ENCODE measurements around the gene IFT20. TPM values are rescaled to one million over a fixed set of nuclear protein-coding genes. Genes with fewer than 3 reads are reported as not detected.

IFT20 gene
- polyA plus RNA-seq, 1 donor (not counting 4 experiments of a cell fraction or from before 2014, with no cell fraction given) = 28.7 TPM

DNA sequence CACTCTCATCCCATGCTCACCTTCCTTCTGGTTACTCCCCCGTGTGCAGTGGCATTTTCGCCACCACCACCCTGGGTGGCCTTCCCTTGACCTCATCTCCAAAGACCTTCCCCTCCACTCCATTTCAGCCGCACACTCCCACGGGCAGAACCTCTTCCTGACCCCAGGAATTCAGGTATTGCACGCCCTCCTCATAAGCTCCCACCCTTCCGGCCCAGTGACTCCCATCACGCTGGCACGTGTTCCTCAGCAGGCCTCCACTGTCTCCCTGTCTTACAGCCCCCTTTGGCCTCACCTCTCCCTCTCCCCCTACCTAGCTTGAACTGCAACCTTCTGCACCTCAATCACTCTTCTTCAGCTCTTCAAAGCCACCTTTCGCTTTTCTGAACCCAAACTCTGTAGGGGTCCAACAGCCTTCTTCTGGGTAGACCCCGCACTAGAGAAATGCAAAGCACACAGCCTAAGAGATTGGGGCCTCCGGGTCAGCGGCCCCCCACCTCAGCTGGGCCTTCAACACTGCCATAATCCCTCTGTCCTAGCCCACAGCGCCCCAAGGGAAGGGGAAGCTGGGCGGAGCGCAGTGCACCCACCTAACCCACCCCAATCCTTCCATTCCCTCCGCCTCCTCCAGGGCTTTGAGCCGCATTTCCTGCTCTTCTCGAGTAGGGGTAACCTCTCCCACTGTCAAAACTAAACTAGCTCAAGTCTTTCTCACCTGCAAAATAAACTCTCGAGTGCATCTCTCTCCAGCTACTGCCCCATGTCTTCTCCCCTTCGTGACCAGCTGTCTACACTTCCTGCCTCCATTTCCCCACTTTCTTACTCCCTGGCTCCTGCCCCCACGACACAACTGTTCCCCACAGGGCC, 17.9 kb downstream of the IFT20 start:
- no peak for DNase-seq (ENCODE audit: low read depth, low spot score)
- H3K4me2 ChIP-seq (ENCODE audit: control insufficient read depth, extremely low read depth, insufficient read depth, low read depth, low read length) = peak overlapping the region; percentile 97
- H3K9me1 ChIP-seq (ENCODE audit: control insufficient read depth, extremely low read depth, insufficient read depth, low read length) = no peaks in the 10 kb centered on the region
- TF ChIP-seq, protein P1, sequence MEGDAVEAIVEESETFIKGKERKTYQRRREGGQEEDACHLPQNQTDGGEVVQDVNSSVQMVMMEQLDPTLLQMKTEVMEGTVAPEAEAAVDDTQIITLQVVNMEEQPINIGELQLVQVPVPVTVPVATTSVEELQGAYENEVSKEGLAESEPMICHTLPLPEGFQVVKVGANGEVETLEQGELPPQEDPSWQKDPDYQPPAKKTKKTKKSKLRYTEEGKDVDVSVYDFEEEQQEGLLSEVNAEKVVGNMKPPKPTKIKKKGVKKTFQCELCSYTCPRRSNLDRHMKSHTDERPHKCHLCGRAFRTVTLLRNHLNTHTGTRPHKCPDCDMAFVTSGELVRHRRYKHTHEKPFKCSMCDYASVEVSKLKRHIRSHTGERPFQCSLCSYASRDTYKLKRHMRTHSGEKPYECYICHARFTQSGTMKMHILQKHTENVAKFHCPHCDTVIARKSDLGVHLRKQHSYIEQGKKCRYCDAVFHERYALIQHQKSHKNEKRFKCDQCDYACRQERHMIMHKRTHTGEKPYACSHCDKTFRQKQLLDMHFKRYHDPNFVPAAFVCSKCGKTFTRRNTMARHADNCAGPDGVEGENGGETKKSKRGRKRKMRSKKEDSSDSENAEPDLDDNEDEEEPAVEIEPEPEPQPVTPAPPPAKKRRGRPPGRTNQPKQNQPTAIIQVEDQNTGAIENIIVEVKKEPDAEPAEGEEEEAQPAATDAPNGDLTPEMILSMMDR (optimal IDR thresholded peaks at IDR 0.05 in 1 of 3, IDR thresholded peaks at IDR 0.05 in 1 of 3, conservative IDR thresholded peaks at IDR 0.05 in 1 of 3; ENCODE audit: extremely low read depth in 1 of 3, insufficient read depth in 2 of 3, low read length in 3 of 3) = no peak
- TF ChIP-seq EZH2 (IDR thresholded peaks at IDR 0.05; ENCODE audit: low read length) = no peak
- no peak for FAIRE-seq
- H3K9me3 ChIP-seq (ENCODE audit: control insufficient read depth, low read depth, low read length) = no peaks in the 10 kb centered on the region
- H3K27me3 ChIP-seq (ENCODE audit: control insufficient read depth, extremely low read depth, insufficient read depth, low read length) = no peaks in the 10 kb centered on the region
- no peak overlapping the region for H3K27ac ChIP-seq (ENCODE audit: control insufficient read depth, insufficient read depth, low read length)
- no peak overlapping the region for H2AFZ ChIP-seq (ENCODE audit: control insufficient read depth, low read length)
- dilution Hi-C loops (cut with MboI; ENCODE audit: extremely low pct_ligation_motif_present, low sequenced_read_pairs) = no loop called here
- H4K20me1 ChIP-seq (ENCODE audit: control insufficient read depth, extremely low read depth, insufficient read depth, low read length) = no peaks in the 10 kb centered on the region
- H3K9ac ChIP-seq (ENCODE audit: control insufficient read depth, extremely low read depth, insufficient read depth, low read length) = no peak overlapping the region
- H3K36me3 ChIP-seq (ENCODE audit: control insufficient read depth in 2 of 2, extremely low read depth in 1 of 2, insufficient read depth in 2 of 2, low read length in 2 of 2) = no peaks in the 10 kb centered on the region
- H3K4me3 ChIP-seq (ENCODE audit: control insufficient read depth in 2 of 3, extremely low read depth in 1 of 3, insufficient read depth in 2 of 3, low read depth in 1 of 3, low read length in 3 of 3) = no peak overlapping the region
- H3K4me1 ChIP-seq (ENCODE audit: control insufficient read depth, extremely low read depth, insufficient read depth, low read length) = peaks cover 22% of the 10 kb centered on the region
- peaks cover 31% of the 10 kb centered on the region for H3K79me2 ChIP-seq (ENCODE audit: control insufficient read depth, insufficient read depth, low read length)

DNA sequence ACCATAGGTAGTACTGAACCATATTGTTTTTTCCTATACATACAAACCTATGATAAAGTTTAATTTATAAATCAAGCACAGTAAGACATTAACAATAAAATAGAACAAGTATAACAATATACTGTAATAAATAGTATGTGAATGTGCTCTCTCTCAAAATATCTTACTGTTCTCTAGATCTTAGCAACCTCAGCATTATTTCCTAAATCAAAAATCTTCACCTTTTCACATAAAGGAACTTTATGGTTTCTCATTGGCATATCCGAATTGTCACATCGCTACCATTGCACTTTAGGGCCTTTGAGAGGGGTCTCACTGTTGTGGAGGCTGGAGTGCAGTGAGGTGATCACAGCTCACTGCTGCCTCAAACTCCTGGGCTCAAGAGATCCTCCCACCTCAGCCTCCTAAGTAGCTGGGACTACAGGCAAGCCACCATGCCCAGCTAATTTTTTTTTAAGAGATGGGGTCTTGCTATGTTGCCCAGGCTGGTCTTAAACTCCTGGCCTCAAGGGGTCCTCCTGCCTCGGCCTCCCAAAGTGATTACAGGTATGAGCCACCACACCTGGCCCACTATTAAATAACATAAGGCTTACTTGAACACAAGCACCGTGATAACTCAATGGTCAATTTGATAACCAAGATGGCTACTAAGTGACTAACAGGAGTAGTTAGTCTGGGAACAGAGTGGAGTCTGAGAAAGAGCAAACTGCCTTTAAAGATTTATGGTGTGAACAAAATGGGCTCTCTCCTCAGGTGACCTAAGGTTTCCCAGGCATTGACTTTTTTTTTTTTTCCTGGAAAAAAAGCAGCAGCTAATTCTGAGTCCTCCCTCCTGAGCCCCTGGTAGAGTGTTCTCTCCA, 19.2 kb downstream of the IFT20 start:
- H3K27me3 ChIP-seq (ENCODE audit: control insufficient read depth, extremely low read depth, insufficient read depth, low read length) = no peaks in the 10 kb centered on the region
- no peaks in the 10 kb centered on the region for H3K9me1 ChIP-seq (ENCODE audit: control insufficient read depth, extremely low read depth, insufficient read depth, low read length)
- DNase-seq (ENCODE audit: low read depth, low spot score) = no peak
- H3K4me3 ChIP-seq (ENCODE audit: control insufficient read depth in 2 of 3, extremely low read depth in 1 of 3, insufficient read depth in 2 of 3, low read depth in 1 of 3, low read length in 3 of 3) = no peak overlapping the region
- no peak for FAIRE-seq
- no peaks in the 10 kb centered on the region for H3K9me3 ChIP-seq (ENCODE audit: control insufficient read depth, low read depth, low read length)
- no peaks in the 10 kb centered on the region for H3K36me3 ChIP-seq (ENCODE audit: control insufficient read depth in 2 of 2, extremely low read depth in 1 of 2, insufficient read depth in 2 of 2, low read length in 2 of 2)
- dilution Hi-C loops (cut with MboI; ENCODE audit: extremely low pct_ligation_motif_present, low sequenced_read_pairs) = no loop called here
- no peak overlapping the region for H2AFZ ChIP-seq (ENCODE audit: control insufficient read depth, low read length)
- H3K4me2 ChIP-seq (ENCODE audit: control insufficient read depth, extremely low read depth, insufficient read depth, low read depth, low read length) = no peak overlapping the region
- H3K4me1 ChIP-seq (ENCODE audit: control insufficient read depth, extremely low read depth, insufficient read depth, low read length) = peaks cover 20% of the 10 kb centered on the region
- H3K79me2 ChIP-seq (ENCODE audit: control insufficient read depth, insufficient read depth, low read length) = peaks cover 19% of the 10 kb centered on the region
- TF ChIP-seq, protein P1 (optimal IDR thresholded peaks at IDR 0.05 in 1 of 3, IDR thresholded peaks at IDR 0.05 in 1 of 3, conservative IDR thresholded peaks at IDR 0.05 in 1 of 3; ENCODE audit: extremely low read depth in 1 of 3, insufficient read depth in 2 of 3, low read length in 3 of 3) = no peak
- TF ChIP-seq EZH2 (IDR thresholded peaks at IDR 0.05; ENCODE audit: low read length) = no peak
- no peak overlapping the region for H3K27ac ChIP-seq (ENCODE audit: control insufficient read depth, insufficient read depth, low read length)
- H3K9ac ChIP-seq (ENCODE audit: control insufficient read depth, extremely low read depth, insufficient read depth, low read length) = no peak overlapping the region
- H4K20me1 ChIP-seq (ENCODE audit: control insufficient read depth, extremely low read depth, insufficient read depth, low read length) = no peaks in the 10 kb centered on the region

Data from keratinocyte (primary cell).